OCI-LY3 (cell line): ENCODE measurements around the gene DIPK1A.

Experiments
- CTCF ChIP-seq: fragments of 200-600, 300-600 bp; sonication (generic); IDR thresholded peaks from 2 replicates; pipeline ENCODE4 v1.5.1; 2014; ENCODE audit warnings: antibody characterized with exemption, low read length, low read depth
- EZH2phosphoT487 ChIP-seq: fragments of 200-600 bp; shearing (Covaris generic); IDR thresholded peaks from 2 replicates; pipeline ENCODE4 v1.6.1; 2018; ENCODE audit warnings: antibody characterized with exemption, mixed run types, low read depth

GRCh38 chr1:92995441-92996430, 34.5 kb upstream of the DIPK1A start:
- TF ChIP-seq CTCF (no peak), EZH2phosphoT487 (no peak)
